HEK293 (cell line): ENCODE data around the gene ATXN10.

Source experiments
- CTCF ChIA-PET: fragments of 350-600 bp; formaldehyde crosslinking; extraction: SDS; loops from one replicate; lab custom pipeline; 2021; ENCODE audit warnings: antibody characterized with exemption; lab: Yijun Ruan, JAX
- POLR2A ChIA-PET: fragments of 300-600 bp; formaldehyde crosslinking; extraction: SDS; loops from one replicate; lab custom pipeline; 2020; ENCODE audit warnings: antibody characterized with exemption, inconsistent platforms; lab: Yijun Ruan, JAX
- H3K27ac ChIP-seq: fragments of 200-500 bp; sonication (Bioruptor generic); 2 replicates; pipeline ENCODE4 v1.5.1; 2014; ENCODE audit warnings: low read depth, low read length, control low read depth, inconsistent platforms; ENCODE audit errors: extremely low read depth
- H3K36me3 ChIP-seq, 2 experiments: fragments of 200-500 bp in 1 of 2; sonication (Bioruptor generic) in 1 of 2; 1 replicate in 1 of 2; 2 replicates in 1 of 2; pipeline ENCODE4 v1.5.1; 2014 to 2017; ENCODE audit warnings: inconsistent platforms in 2 of 2, low read length in 2 of 2; ENCODE audit not compliant: control insufficient read depth in 2 of 2, insufficient read depth in 1 of 2
- H3K4me1 ChIP-seq: fragments of 200-500 bp; sonication (Bioruptor generic); 2 replicates; pipeline ENCODE4 v1.5.1; 2014; ENCODE audit warnings: mild to moderate bottlenecking, low read length, inconsistent platforms; ENCODE audit not compliant: control insufficient read depth, insufficient read depth
- H3K4me3 ChIP-seq: 2 replicates; pipeline ENCODE4 v1.5.1; 2011; ENCODE audit warnings: low read depth, mild to moderate bottlenecking, control low read depth, low read length, moderate library complexity
- H3K9me3 ChIP-seq: fragments of 200-500 bp; sonication (Bioruptor generic); 2 replicates; pipeline ENCODE4 v1.5.1; 2014; ENCODE audit warnings: low read depth, low read length, inconsistent platforms; ENCODE audit not compliant: control insufficient read depth, insufficient read depth
- BCL11A ChIP-seq: fragments of 450-650 bp; formaldehyde crosslinking; IDR thresholded peaks from 2 replicates; pipeline ENCODE4 v1.5.1; 2016; ENCODE audit warnings: low read depth, missing biosample characterization, missing genetic modification characterization
- CTCF ChIP-seq: fragments of 450-650 bp; formaldehyde crosslinking; IDR thresholded peaks from 2 replicates; pipeline ENCODE4 v1.5.1; 2016; ENCODE audit warnings: missing biosample characterization, missing genetic modification characterization
- HOXA7 ChIP-seq: sonication (generic); formaldehyde crosslinking; IDR thresholded peaks from 2 replicates; pipeline ENCODE4 v1.8.1; 2022; ENCODE audit warnings: missing genetic modification reagents, borderline replicate concordance
- HOXD13 ChIP-seq: sonication (generic); formaldehyde crosslinking; IDR thresholded peaks from 2 replicates; pipeline ENCODE4 v1.8.0; 2022; ENCODE audit warnings: missing genetic modification reagents, borderline replicate concordance
- MEIS1 ChIP-seq: sonication (generic); formaldehyde crosslinking; IDR thresholded peaks from 2 replicates; pipeline ENCODE4 v1.8.1; 2022; ENCODE audit warnings: missing genetic modification reagents, mild to moderate bottlenecking, borderline replicate concordance
- PRDM6 ChIP-seq: fragments of 450-650 bp; formaldehyde crosslinking; IDR thresholded peaks from 2 replicates; pipeline ENCODE4 v1.5.1; 2017; ENCODE audit warnings: missing biosample characterization, missing genetic modification characterization
- TCF7L2 ChIP-seq: IDR thresholded peaks from 2 replicates; pipeline ENCODE4 v1.6.1; 2011; ENCODE audit warnings: low read depth, mild to moderate bottlenecking, inconsistent platforms, low read length, moderate library complexity, borderline replicate concordance
- ZFHX2 ChIP-seq: fragments of 450-650 bp; formaldehyde crosslinking; conservative IDR thresholded peaks from 2 replicates; pipeline ENCODE4 v1.5.1; 2016; ENCODE audit warnings: missing biosample characterization, missing genetic modification characterization
- ZNF10 ChIP-seq: fragments of 450-650 bp; formaldehyde crosslinking; IDR thresholded peaks from 2 replicates; pipeline ENCODE4 v1.5.1; 2017; ENCODE audit warnings: missing biosample characterization, missing genetic modification characterization
- ZNF138 ChIP-seq: fragments of 450-650 bp; formaldehyde crosslinking; IDR thresholded peaks from 2 replicates; pipeline ENCODE4 v1.5.1; 2016; ENCODE audit warnings: missing biosample characterization, missing genetic modification characterization, borderline replicate concordance
- ZNF155 ChIP-seq: fragments of 450-650 bp; formaldehyde crosslinking; IDR thresholded peaks from 2 replicates; pipeline ENCODE4 v1.5.1; 2016; ENCODE audit warnings: missing biosample characterization, missing genetic modification characterization
- ZNF175 ChIP-seq: fragments of 450-650 bp; formaldehyde crosslinking; IDR thresholded peaks from 2 replicates; pipeline ENCODE4 v1.5.1; 2016; ENCODE audit warnings: missing biosample characterization, missing genetic modification characterization
- ZNF18 ChIP-seq: fragments of 450-650 bp; formaldehyde crosslinking; IDR thresholded peaks from 2 replicates; pipeline ENCODE4 v1.5.1; 2016; ENCODE audit warnings: missing biosample characterization, missing genetic modification characterization
- ZNF19 ChIP-seq: fragments of 450-650 bp; formaldehyde crosslinking; IDR thresholded peaks from 2 replicates; pipeline ENCODE4; 2016; ENCODE audit warnings: missing biosample characterization, missing genetic modification characterization, low read depth
- ZNF211 ChIP-seq: fragments of 450-650 bp; formaldehyde crosslinking; IDR thresholded peaks from 2 replicates; pipeline ENCODE4 v1.5.1; 2016; ENCODE audit warnings: low read depth, missing biosample characterization, missing genetic modification characterization
- ZNF24 ChIP-seq: fragments of 450-650 bp; formaldehyde crosslinking; IDR thresholded peaks from 2 replicates; pipeline ENCODE4 v1.5.1; 2016; ENCODE audit warnings: missing biosample characterization, missing genetic modification characterization
- ZNF248 ChIP-seq: fragments of 450-650 bp; formaldehyde crosslinking; IDR thresholded peaks from 2 replicates; pipeline ENCODE4 v1.5.1; 2017; ENCODE audit warnings: missing biosample characterization, missing genetic modification characterization
- ZNF26 ChIP-seq: fragments of 450-650 bp; formaldehyde crosslinking; IDR thresholded peaks from 2 replicates; pipeline ENCODE4 v1.5.1; 2016; ENCODE audit warnings: missing biosample characterization, missing genetic modification characterization
- ZNF292 ChIP-seq: fragments of 450-650 bp; formaldehyde crosslinking; IDR thresholded peaks from 2 replicates; pipeline ENCODE4 v1.5.1; 2016; ENCODE audit warnings: low read depth, missing biosample characterization, missing genetic modification characterization, borderline replicate concordance
- ZNF354C ChIP-seq: fragments of 450-650 bp; formaldehyde crosslinking; IDR thresholded peaks from 2 replicates; pipeline ENCODE4 v1.5.1; 2016; ENCODE audit warnings: missing biosample characterization, missing genetic modification characterization, low read depth, borderline replicate concordance
- ZNF362 ChIP-seq: fragments of 450-650 bp; formaldehyde crosslinking; IDR thresholded peaks from 2 replicates; pipeline ENCODE4 v1.5.1; 2016; ENCODE audit warnings: missing biosample characterization, missing genetic modification characterization
- ZNF473 ChIP-seq: fragments of 450-650 bp; formaldehyde crosslinking; IDR thresholded peaks from 2 replicates; pipeline ENCODE4 v1.5.1; 2017; ENCODE audit warnings: missing biosample characterization, missing genetic modification characterization
- ZNF639 ChIP-seq: fragments of 450-650 bp; formaldehyde crosslinking; IDR thresholded peaks from 2 replicates; pipeline ENCODE4 v1.5.1; 2016; ENCODE audit warnings: missing biosample characterization, missing genetic modification characterization
- ZNF645 ChIP-seq: fragments of 450-650 bp; formaldehyde crosslinking; IDR thresholded peaks from 2 replicates; pipeline ENCODE4; 2016; ENCODE audit warnings: missing biosample characterization, missing genetic modification characterization
- ZNF843 ChIP-seq: fragments of 450-650 bp; formaldehyde crosslinking; IDR thresholded peaks from 2 replicates; pipeline ENCODE4 v1.5.1; 2016; ENCODE audit warnings: missing biosample characterization, missing genetic modification characterization

Gene ATXN10

GRCh38 chr22:45722006-45722405, 50.4 kb downstream of the ATXN10 start:
- peaks cover 15% of the 10 kb centered on the region for H3K4me1 ChIP-seq
- CTCF ChIA-PET = interaction anchor here (0.8 kb wide), 1 partner anchor 9 kb away, joined by 4 read pairs; no protein-coding TSS in a partner anchor
- H3K36me3 ChIP-seq = peaks cover 26 to 46% of the 10 kb centered on the region in 2 experiments
- TF ChIP-seq ZNF639 (tag by site-specific recombination) = no peak
- TF ChIP-seq ZNF645 (tag by site-specific recombination) = no peak
- no peak for TF ChIP-seq ZNF138
- no peak for TF ChIP-seq MEIS1
- no peak for TF ChIP-seq ZNF248 (tag by site-specific recombination)
- no peak for TF ChIP-seq HOXA7
- no peak for TF ChIP-seq BCL11A (tag by site-specific recombination)
- no peak for TF ChIP-seq ZNF155 (tag by site-specific recombination)
- no peak for TF ChIP-seq ZNF211
- TF ChIP-seq ZNF26 (tag by site-specific recombination) = no peak
- TF ChIP-seq CTCF (tag by site-specific recombination) = no peak
- no peak for TF ChIP-seq PRDM6 (tag by site-specific recombination)
- no peak for TF ChIP-seq ZNF843 (tag by site-specific recombination)
- TF ChIP-seq ZFHX2 = no peak
- no peak for TF ChIP-seq ZNF10
- TF ChIP-seq HOXD13 = no peak
- no peak for TF ChIP-seq ZNF19 (tag by site-specific recombination)
- TF ChIP-seq TCF7L2 = no peak
- TF ChIP-seq, all 188 proteins: peak for 0
- POLR2A ChIA-PET = no interaction called here
- Histone ChIP-seq H3K9me3 (no peaks in the 10 kb centered on the region), H3K4me3 (no peak overlapping the region), H3K27ac (no peak overlapping the region)

GRCh38 chr22:45726081-45726480, 54.4 kb downstream of the ATXN10 start:
- no peaks in the 10 kb centered on the region for H3K9me3 ChIP-seq
- peaks cover 19 to 43% of the 10 kb centered on the region in 2 experiments for H3K36me3 ChIP-seq
- ChIA-PET POLR2A (no interaction called here), CTCF (interaction anchor here (0.7 kb wide), 1 partner anchor 148 kb away, joined by 3 read pairs; no protein-coding TSS in a partner anchor)
- no peaks in the 10 kb centered on the region for H3K4me1 ChIP-seq
- no peak overlapping the region for H3K27ac ChIP-seq
- H3K4me3 ChIP-seq = no peak overlapping the region
- TF ChIP-seq ZNF473 (tag by site-specific recombination) = no peak
- no peak for TF ChIP-seq ZNF24
- TF ChIP-seq ZNF175 (tag by site-specific recombination) = no peak
- TF ChIP-seq ZNF362 = no peak
- no peak for TF ChIP-seq ZNF18
- TF ChIP-seq ZNF639 (tag by site-specific recombination) = no peak
- TF ChIP-seq ZNF292 = no peak
- no peak for TF ChIP-seq ZNF354C (tag by site-specific recombination)
